HL-60 (cell line): ENCODE data around the gene CRISP2.

Source experiments
- CTCF ChIP-seq: IDR thresholded peaks from one replicate; pipeline ENCODE4 v1.5.1; 2011; ENCODE audit warnings: low read length, control low read depth, inconsistent platforms; ENCODE audit not compliant: insufficient read depth
- GABPA ChIP-seq: IDR thresholded peaks from 2 replicates; pipeline ENCODE4 v1.6.1; 2012; ENCODE audit warnings: low read depth
- POLR2AphosphoS5 ChIP-seq: IDR thresholded peaks from 2 replicates; pipeline ENCODE4 v1.6.1; 2012; ENCODE audit warnings: low read depth
- SPI1 ChIP-seq: IDR thresholded peaks from 2 replicates; pipeline ENCODE4 v1.6.1; 2012; ENCODE audit warnings: low read depth, mild to moderate bottlenecking, borderline replicate concordance
- TF ChIP-seq, protein P1 (sequence below): IDR thresholded peaks from 2 replicates; pipeline ENCODE4 v1.6.1; 2012; ENCODE audit warnings: low read depth; ENCODE audit not compliant: insufficient replicate concordance

GRCh38 chr6:49730251-49730650 lies 16.9 kb upstream of the CRISP2 start:
- TF ChIP-seq, protein P1, sequence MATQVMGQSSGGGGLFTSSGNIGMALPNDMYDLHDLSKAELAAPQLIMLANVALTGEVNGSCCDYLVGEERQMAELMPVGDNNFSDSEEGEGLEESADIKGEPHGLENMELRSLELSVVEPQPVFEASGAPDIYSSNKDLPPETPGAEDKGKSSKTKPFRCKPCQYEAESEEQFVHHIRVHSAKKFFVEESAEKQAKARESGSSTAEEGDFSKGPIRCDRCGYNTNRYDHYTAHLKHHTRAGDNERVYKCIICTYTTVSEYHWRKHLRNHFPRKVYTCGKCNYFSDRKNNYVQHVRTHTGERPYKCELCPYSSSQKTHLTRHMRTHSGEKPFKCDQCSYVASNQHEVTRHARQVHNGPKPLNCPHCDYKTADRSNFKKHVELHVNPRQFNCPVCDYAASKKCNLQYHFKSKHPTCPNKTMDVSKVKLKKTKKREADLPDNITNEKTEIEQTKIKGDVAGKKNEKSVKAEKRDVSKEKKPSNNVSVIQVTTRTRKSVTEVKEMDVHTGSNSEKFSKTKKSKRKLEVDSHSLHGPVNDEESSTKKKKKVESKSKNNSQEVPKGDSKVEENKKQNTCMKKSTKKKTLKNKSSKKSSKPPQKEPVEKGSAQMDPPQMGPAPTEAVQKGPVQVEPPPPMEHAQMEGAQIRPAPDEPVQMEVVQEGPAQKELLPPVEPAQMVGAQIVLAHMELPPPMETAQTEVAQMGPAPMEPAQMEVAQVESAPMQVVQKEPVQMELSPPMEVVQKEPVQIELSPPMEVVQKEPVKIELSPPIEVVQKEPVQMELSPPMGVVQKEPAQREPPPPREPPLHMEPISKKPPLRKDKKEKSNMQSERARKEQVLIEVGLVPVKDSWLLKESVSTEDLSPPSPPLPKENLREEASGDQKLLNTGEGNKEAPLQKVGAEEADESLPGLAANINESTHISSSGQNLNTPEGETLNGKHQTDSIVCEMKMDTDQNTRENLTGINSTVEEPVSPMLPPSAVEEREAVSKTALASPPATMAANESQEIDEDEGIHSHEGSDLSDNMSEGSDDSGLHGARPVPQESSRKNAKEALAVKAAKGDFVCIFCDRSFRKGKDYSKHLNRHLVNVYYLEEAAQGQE = no peak
- TF ChIP-seq CTCF (no peak), GABPA (no peak), POLR2AphosphoS5 (no peak), SPI1 (no peak)
